Measurements from ENCODE around the gene AMN1.

AMN1 gene

DNA sequence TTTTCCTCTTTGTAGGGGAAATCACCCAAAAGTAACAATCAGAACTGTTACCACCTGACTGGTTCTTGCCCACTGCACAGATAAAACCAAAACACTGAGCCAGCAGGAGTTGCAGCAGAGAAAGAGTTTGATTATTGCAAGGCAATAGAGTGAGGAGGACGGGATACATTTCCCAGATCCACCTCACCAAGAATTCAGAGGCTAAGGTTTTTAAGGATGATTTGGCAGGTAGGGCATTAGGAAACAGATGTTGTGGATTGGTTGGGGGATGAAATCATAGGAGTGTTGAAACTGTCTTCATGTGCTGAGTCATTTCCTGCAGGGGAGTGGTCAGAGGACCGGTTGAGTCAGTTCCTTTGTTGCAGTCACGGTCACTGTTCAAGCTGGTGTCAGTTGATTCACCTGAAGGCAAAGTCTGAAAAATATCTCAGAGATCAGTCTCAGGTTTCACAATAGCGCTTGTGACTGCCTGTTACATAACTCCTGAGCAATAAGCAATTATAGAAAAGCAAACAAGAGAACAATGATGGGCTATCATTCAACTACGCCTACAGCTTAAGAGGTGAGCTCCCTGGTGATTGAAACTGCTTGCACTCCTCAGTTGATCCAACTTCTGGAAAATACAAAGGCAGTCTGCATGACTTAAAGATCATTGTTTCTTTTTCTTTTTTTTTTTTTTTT is 20.3 kb upstream of the AMN1 start (continued):
- no peak for TF ChIP-seq ZNF26 (tag by site-specific recombination; IDR thresholded peaks at IDR 0.05)
- TF ChIP-seq GLIS1 (tag by site-specific recombination; IDR thresholded peaks at IDR 0.05), result peak; percentile 67
- peak; percentile 95 for TF ChIP-seq ZNF501 (tag by site-specific recombination; IDR thresholded peaks at IDR 0.05)
- TF ChIP-seq, protein P1, sequence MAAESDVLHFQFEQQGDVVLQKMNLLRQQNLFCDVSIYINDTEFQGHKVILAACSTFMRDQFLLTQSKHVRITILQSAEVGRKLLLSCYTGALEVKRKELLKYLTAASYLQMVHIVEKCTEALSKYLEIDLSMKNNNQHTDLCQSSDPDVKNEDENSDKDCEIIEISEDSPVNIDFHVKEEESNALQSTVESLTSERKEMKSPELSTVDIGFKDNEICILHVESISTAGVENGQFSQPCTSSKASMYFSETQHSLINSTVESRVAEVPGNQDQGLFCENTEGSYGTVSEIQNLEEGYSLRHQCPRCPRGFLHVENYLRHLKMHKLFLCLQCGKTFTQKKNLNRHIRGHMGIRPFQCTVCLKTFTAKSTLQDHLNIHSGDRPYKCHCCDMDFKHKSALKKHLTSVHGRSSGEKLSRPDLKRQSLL (tag by site-specific recombination; IDR thresholded peaks at IDR 0.05), result no peak
- TF ChIP-seq ZNF354C (tag by site-specific recombination; IDR thresholded peaks at IDR 0.05; ENCODE audit: borderline replicate concordance, low read depth), result 0 out of 2 replicates have a peak, but pooled peaks have one; percentile 7
- TF ChIP-seq ZNF16 (tag by site-specific recombination; IDR thresholded peaks at IDR 0.05; ENCODE audit: low read depth), result no peak
- TF ChIP-seq ZNF112 (tag by site-specific recombination; IDR thresholded peaks at IDR 0.05), result no peak
- peak; percentile 96 for TF ChIP-seq ZXDB (tag by site-specific recombination; IDR thresholded peaks at IDR 0.05)
- TF ChIP-seq ZNF629 (tag by site-specific recombination; IDR thresholded peaks at IDR 0.05), result peak; percentile 98
- no peak for TF ChIP-seq ZNF677 (tag by site-specific recombination; IDR thresholded peaks at IDR 0.05)
- TF ChIP-seq YY2 (tag by site-specific recombination; IDR thresholded peaks at IDR 0.05), result no peak
- TF ChIP-seq ZNF48 (tag by site-specific recombination; IDR thresholded peaks at IDR 0.05), result no peak
- peak; percentile 99 for TF ChIP-seq ZNF366 (tag by site-specific recombination; conservative IDR thresholded peaks at IDR 0.05)
- no peak for TF ChIP-seq ZNF530 (tag by site-specific recombination; IDR thresholded peaks at IDR 0.05; ENCODE audit: low read depth)
- no peak for TF ChIP-seq ZNF155 (tag by site-specific recombination; IDR thresholded peaks at IDR 0.05)
- no peak for TF ChIP-seq ZNF423 (tag by site-specific recombination; IDR thresholded peaks at IDR 0.05)
- TF ChIP-seq RBAK (tag by site-specific recombination; IDR thresholded peaks at IDR 0.05), result 0 out of 2 replicates have a peak, but pooled peaks have one; percentile 6
- TF ChIP-seq, protein P2, sequence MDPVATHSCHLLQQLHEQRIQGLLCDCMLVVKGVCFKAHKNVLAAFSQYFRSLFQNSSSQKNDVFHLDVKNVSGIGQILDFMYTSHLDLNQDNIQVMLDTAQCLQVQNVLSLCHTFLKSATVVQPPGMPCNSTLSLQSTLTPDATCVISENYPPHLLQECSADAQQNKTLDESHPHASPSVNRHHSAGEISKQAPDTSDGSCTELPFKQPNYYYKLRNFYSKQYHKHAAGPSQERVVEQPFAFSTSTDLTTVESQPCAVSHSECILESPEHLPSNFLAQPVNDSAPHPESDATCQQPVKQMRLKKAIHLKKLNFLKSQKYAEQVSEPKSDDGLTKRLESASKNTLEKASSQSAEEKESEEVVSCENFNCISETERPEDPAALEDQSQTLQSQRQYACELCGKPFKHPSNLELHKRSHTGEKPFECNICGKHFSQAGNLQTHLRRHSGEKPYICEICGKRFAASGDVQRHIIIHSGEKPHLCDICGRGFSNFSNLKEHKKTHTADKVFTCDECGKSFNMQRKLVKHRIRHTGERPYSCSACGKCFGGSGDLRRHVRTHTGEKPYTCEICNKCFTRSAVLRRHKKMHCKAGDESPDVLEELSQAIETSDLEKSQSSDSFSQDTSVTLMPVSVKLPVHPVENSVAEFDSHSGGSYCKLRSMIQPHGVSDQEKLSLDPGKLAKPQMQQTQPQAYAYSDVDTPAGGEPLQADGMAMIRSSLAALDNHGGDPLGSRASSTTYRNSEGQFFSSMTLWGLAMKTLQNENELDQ (tag by site-specific recombination; IDR thresholded peaks at IDR 0.05; ENCODE audit: low read depth), result no peak
- TF ChIP-seq ZNF121 (tag by site-specific recombination; IDR thresholded peaks at IDR 0.05), result no peak
- TF ChIP-seq ZNF175 (tag by site-specific recombination; IDR thresholded peaks at IDR 0.05), result no peak
- TF ChIP-seq INSM2 (tag by site-specific recombination; IDR thresholded peaks at IDR 0.05), result peak; percentile 98
- TF ChIP-seq ZNF184 (tag by site-specific recombination; IDR thresholded peaks at IDR 0.05), result peak; percentile 95
- TF ChIP-seq ZNF776 (tag by site-specific recombination; IDR thresholded peaks at IDR 0.05; ENCODE audit: borderline replicate concordance), result no peak
- peak; percentile 65 for TF ChIP-seq ZNF398 (tag by site-specific recombination; IDR thresholded peaks at IDR 0.05)
- peak; percentile 27; the same call in 1 of the 2 replicates for TF ChIP-seq ZNF596 (tag by site-specific recombination; IDR thresholded peaks at IDR 0.05)
- TF ChIP-seq BCL11A (tag by site-specific recombination; IDR thresholded peaks at IDR 0.05; ENCODE audit: low read depth), result peak; percentile 100
- peak; percentile 98 for TF ChIP-seq KLF8 (tag by site-specific recombination; IDR thresholded peaks at IDR 0.05)
- no peak; the same call in 1 of the 2 replicates for TF ChIP-seq HOXC10 (CRISPR knock-in tag; IDR thresholded peaks at IDR 0.05)
- 0 out of 2 replicates have a peak, but pooled peaks have one; percentile 34 for TF ChIP-seq EGR2 (tag by site-specific recombination; IDR thresholded peaks at IDR 0.05; ENCODE audit: low read depth)
- peak; percentile 98 for TF ChIP-seq ZBTB17 (tag by site-specific recombination; IDR thresholded peaks at IDR 0.05)
- TF ChIP-seq ZNF621 (tag by site-specific recombination; IDR thresholded peaks at IDR 0.05), result no peak
- peak; percentile 98 for TF ChIP-seq SCRT2 (tag by site-specific recombination; IDR thresholded peaks at IDR 0.05)
